Coronary artery (tissue), 2 donors: ENCODE measurements around the gene PGLYRP4.

ENCODE experiments used
- DNase-seq: peaks from one replicate; pipeline ENCODE4 v3.0.0-alpha.2; 2017; ENCODE audit warnings: low spot score
- H3K27ac ChIP-seq, 2 donors: fragments of 200-600 bp; sonication (generic); one replicate each; pipeline ENCODE4 v1.5.1; 2016 to 2019
- H3K4me3 ChIP-seq: fragments of 200-600 bp; sonication (generic); 2 replicates; pipeline ENCODE4 v1.5.1; 2016; ENCODE audit warnings: mild to moderate bottlenecking, moderate library complexity
- TF ChIP-seq, protein P1 (sequence below): fragments of 200-600 bp; sonication (generic); IDR thresholded peaks from one replicate; pipeline ENCODE4 v1.5.1; 2019; ENCODE audit warnings: antibody characterized with exemption

Gene PGLYRP4

DNA sequence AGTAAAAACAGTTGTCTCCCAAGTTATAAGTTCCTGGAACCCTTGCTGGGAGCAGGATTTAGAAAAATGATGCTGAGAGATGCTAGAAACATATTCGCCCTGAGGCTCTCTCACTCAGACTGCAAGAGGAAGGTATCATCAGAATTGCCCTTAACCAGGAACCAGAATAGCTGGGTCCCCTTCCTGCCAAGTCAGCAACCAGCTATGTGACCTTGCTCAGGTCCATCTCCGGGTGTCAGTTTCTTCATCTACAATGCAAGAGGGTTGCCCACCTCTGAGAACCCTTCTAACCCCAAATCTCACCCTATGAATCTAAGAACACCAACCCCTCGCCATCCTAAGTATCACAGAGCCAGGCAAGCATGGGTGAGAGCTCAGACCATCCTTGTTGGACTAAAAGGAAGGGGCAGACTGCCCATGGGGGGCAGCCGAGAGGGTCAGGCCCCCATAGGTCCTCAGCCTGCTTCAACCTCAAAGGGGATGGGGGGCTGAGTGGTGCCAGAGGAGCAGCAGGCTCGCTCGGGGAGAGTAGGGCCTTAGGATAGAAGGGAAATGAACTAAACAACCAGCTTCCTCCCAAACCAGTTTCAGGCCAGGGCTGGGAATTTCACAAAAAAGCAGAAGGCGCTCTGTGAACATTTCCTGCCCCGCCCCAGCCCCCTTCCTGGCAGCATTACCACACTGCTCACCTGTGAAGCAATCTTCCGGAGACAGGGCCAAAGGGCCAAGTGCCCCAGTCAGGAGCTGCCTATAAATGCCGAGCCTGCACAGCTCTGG lies 8.6 kb upstream of the PGLYRP4 start:
- TF ChIP-seq, protein P1, sequence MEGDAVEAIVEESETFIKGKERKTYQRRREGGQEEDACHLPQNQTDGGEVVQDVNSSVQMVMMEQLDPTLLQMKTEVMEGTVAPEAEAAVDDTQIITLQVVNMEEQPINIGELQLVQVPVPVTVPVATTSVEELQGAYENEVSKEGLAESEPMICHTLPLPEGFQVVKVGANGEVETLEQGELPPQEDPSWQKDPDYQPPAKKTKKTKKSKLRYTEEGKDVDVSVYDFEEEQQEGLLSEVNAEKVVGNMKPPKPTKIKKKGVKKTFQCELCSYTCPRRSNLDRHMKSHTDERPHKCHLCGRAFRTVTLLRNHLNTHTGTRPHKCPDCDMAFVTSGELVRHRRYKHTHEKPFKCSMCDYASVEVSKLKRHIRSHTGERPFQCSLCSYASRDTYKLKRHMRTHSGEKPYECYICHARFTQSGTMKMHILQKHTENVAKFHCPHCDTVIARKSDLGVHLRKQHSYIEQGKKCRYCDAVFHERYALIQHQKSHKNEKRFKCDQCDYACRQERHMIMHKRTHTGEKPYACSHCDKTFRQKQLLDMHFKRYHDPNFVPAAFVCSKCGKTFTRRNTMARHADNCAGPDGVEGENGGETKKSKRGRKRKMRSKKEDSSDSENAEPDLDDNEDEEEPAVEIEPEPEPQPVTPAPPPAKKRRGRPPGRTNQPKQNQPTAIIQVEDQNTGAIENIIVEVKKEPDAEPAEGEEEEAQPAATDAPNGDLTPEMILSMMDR, result no peak
- Histone ChIP-seq H3K27ac (peak overlapping the region in 1 of 2 donors; percentile 45), H3K4me3 (peak overlapping the region; percentile 45)
- DNase-seq, result peak; percentile 75

DNA sequence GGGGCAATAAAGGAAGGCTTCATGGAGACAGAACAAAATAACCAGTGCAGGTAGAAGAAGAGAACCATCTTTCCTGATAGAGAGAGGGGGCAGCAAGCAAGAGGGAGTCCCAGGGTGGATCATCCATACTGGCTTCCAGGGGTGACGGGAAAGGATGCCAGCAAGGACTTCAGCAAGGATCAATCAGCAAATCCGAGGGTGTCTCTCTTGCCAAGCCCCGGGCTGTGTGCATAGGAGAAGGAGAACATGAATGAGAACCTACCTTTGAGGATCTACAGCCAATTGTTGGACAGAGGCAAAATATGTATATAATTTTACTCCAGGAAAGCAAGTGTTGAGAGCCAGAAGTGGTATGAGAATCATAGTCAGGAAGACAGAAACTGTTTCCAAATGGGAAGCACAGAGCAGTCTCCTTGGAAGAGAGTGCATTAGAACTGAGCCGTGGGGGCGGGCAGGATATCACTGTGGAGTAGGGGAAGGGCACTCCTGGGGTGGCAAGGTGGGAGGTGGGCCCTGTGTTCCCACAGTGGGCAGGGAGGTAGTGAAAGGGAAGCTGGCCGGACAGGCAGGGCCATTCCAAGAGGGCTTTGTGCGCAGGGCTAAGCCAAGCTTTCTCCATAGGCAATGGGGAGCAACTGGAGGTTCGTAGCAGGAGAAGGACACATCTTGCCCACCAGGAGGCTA lies 7.9 kb upstream of the PGLYRP4 start:
- DNase-seq, result peak; percentile 54
- Histone ChIP-seq H3K27ac (no peak overlapping the region), H3K4me3 (no peak overlapping the region)
- TF ChIP-seq, protein P1, result no peak

DNA sequence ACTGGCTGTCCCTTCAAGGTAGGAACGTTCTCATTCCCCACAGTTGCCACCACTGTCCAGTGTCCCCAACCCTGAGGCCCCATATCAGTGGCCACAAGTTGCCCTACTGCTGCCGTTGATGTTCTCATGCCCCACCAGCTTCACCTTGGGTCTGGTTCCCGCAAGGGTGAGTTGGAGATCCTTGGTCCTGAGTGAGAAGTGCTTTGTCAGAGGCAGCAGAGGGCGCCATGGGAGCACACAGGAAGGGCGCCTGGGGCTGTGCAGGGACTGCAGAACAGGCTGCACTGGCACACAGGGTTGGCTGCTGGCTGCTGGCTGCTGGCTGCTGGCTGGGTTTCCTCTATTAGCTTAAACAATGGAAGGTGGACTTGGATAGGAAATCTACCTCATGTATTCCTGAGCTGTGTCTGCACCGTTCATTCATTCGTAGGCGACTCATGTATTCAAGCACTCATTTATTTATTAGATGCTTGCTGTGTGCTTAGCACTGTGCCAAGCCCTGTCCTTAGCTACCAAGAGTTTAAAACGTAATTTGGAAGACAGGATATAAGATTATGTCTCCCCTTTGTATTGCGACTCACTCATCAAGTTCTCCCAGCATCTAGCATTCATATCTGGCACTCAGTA lies 6.9 kb upstream of the PGLYRP4 start:
- DNase-seq, result peak; percentile 68
- no peak overlapping the region for H3K27ac ChIP-seq
- no peak overlapping the region for H3K4me3 ChIP-seq
- TF ChIP-seq, protein P1, result no peak

DNA sequence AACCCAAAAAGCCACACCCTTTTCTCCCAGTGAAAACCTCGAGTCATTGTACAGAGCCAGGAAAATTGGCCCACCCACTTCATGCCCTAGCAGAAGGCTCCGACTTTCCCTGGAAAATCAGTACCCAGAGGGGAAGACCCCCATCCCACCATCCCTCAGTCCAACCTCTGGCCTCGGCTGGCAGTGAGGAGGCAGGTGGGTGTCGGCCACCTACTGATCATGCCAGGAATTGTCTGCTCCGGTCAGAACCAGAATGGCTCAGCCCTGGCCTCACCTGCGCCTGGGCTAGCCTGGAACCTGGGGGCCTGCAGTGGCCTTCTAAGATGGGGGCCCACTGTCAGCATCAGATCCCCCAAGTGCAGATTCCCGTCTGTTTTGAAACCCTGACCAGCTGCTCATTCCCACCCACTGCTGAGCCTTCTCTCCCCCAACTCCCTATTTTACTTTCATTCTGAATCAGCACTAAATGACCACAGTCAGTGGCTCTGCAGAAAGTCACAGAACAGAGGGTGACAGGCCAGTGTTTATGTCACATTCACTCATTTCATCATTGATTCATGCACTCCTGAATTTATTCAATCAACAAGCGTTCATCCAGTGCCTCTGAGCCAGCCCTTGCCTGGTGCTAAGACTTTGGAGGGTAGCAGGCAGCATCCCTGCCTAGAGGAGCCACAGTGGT lies 6.0 kb upstream of the PGLYRP4 start:
- Histone ChIP-seq H3K27ac (no peak overlapping the region), H3K4me3 (no peak overlapping the region)
- TF ChIP-seq, protein P1, result no peak
- DNase-seq, result peak; percentile 54

DNA sequence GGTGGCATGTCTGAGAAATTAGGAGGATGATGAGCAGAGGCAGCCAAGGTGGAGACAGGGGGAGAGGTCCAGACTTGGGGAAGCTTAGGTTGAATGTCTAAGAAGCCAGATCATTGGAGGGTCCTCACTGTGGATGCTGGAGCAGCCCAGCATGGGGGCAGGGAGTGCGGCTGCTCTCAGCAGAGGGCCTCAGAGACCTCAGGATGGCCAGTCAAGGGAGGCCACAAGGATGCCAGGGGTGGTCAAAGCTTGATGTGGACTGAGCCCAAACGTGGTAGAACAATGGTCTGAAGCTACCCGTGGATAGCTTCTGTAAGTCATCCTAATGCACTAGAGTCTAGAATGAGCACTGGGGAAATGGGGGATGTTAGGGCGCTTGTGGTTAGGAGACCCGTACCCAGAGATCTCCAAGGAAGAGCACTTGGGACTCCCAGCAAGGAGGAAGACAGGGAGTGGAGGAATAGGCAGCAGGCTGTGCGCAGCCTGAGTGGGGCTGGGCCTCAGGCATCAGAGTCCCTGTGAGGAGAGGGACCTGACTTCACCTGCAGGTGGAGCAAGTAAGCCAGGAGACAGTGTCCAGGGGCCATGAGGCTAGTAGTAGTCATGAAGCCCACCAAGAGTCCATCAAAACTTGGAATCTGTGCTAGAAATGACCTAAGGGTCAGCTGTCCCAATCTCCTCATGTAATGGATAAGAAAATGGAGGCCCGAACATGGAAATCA lies 4.7 kb upstream of the PGLYRP4 start:
- peak; percentile 46 for DNase-seq
- TF ChIP-seq, protein P1, result no peak

DNA sequence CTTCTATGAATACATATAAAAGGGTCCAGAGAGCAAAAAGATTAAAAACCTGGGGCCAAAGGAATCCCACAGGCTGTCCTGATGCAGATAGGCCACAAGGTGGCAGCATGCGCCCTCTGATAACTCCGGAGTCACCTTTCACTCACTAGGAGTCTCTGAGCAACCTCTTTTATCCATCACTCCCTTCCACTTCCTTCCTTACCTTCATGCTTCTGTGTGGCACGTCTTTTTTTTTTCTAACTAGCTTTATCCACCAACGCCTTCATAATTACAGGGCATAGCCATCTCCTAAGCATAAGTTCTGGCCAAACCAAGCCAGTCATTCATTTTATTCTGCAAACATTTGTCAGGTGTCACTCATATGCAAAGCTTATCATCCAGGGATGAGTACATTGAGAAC lies 3.9 kb upstream of the PGLYRP4 start:
- Histone ChIP-seq H3K27ac (no peak overlapping the region), H3K4me3 (no peak overlapping the region)
- DNase-seq, result peak; percentile 35
- TF ChIP-seq, protein P1, result peak; percentile 76

More for the DNA sequence above, 4.7 kb upstream of the PGLYRP4 start:
- H3K27ac ChIP-seq, result no peak overlapping the region
- H3K4me3 ChIP-seq, result no peak overlapping the region
